GM23248 (cell line): Measurements from ENCODE around the gene MAP1B. TPM values are rescaled to one million over a fixed set of nuclear protein-coding genes. Genes with fewer than 3 reads are reported as not detected.
A peak's percentile ranks its signal among the peaks of the same experiment; 100 is the strongest.

ENCODE experiments used
- DNase-seq: peaks from one replicate; pipeline ENCODE4 v3.0.0-alpha.2; 2015
- H2AFZ ChIP-seq: fragments of 200-600 bp; sonication (generic); 2 replicates; pipeline ENCODE4 v1.6.1; 2016; ENCODE audit warnings: antibody characterized with exemption
- H3F3A ChIP-seq: fragments of 200-600 bp; sonication (generic); 2 replicates; pipeline ENCODE4 v1.6.1; 2016; ENCODE audit warnings: mild to moderate bottlenecking, antibody characterized with exemption, mixed run types; ENCODE audit not compliant: insufficient read depth
- H3K27ac ChIP-seq: fragments of 200-600 bp; sonication (generic); 2 replicates; pipeline ENCODE4 v1.5.1; 2016; ENCODE audit warnings: mild to moderate bottlenecking
- H3K27me3 ChIP-seq: fragments of 200-600 bp; sonication (generic); replicated peaks from 2 replicates; pipeline ENCODE4 v1.6.1; 2016; ENCODE audit warnings: mild to moderate bottlenecking; ENCODE audit not compliant: insufficient read depth
- H3K36me3 ChIP-seq: fragments of 200-600 bp; sonication (generic); 2 replicates; pipeline ENCODE4 v1.6.1; 2016; ENCODE audit warnings: low read depth, mild to moderate bottlenecking
- H3K4me1 ChIP-seq: fragments of 200-600 bp; sonication (generic); 2 replicates; pipeline ENCODE4 v1.6.1; 2016; ENCODE audit warnings: mild to moderate bottlenecking; ENCODE audit not compliant: insufficient read depth
- H3K4me2 ChIP-seq: fragments of 200-600 bp; sonication (generic); one replicate; pipeline ENCODE4 v1.6.1; 2016; ENCODE audit warnings: mild to moderate bottlenecking; ENCODE audit not compliant: unreplicated experiment
- H3K4me3 ChIP-seq: fragments of 200-600 bp; sonication (generic); 2 replicates; pipeline ENCODE4 v1.5.1; 2016; ENCODE audit warnings: mild to moderate bottlenecking
- H3K79me2 ChIP-seq: fragments of 200-600 bp; sonication (generic); 2 replicates; pipeline ENCODE4 v1.6.1; 2016; ENCODE audit warnings: mild to moderate bottlenecking; ENCODE audit not compliant: insufficient read depth
- H3K9ac ChIP-seq: fragments of 200-600 bp; sonication (generic); 2 replicates; pipeline ENCODE4 v1.6.1; 2016; ENCODE audit warnings: mild to moderate bottlenecking
- H3K9me2 ChIP-seq: fragments of 200-600 bp; sonication (generic); 2 replicates; pipeline ENCODE4 v1.6.1; 2016; ENCODE audit warnings: mixed run types, mild to moderate bottlenecking, moderate library complexity; ENCODE audit not compliant: insufficient read depth
- H3K9me3 ChIP-seq: fragments of 200-600 bp; sonication (generic); one replicate; pipeline ENCODE4 v1.6.1; 2017; ENCODE audit warnings: low read depth
- H4K20me1 ChIP-seq: fragments of 200-600 bp; sonication (generic); 2 replicates; pipeline ENCODE4 v1.6.0; 2016; ENCODE audit not compliant: insufficient read depth
- EZH2 ChIP-seq: fragments of 200-600 bp; sonication (generic); IDR thresholded peaks from 2 replicates; pipeline ENCODE4 v1.6.1; 2018; ENCODE audit warnings: antibody characterized with exemption, mild to moderate bottlenecking; ENCODE audit not compliant: insufficient read depth, poor library complexity, severe bottlenecking
- EZH2phosphoT487 ChIP-seq: fragments of 200-600 bp; sonication (generic); IDR thresholded peaks from 2 replicates; pipeline ENCODE4 v1.6.1; 2018; ENCODE audit warnings: antibody characterized with exemption, moderate library complexity, mild to moderate bottlenecking, low read depth; ENCODE audit not compliant: insufficient read depth
- WGBS, 2 experiments: methylation state at CpG; one replicate each; pipeline ENCODE4 v1.1.6; 2015 to 2017; ENCODE audit warnings: low lambda C conversion rate in 2 of 2, low coverage in 1 of 2; ENCODE audit errors: missing lambda C conversion rate in 2 of 2; 5-methylcytosine and 5-hydroxymethylcytosine counted together
- in situ Hi-C: fragments of 300-500 bp; cut with MboI; formaldehyde crosslinking; loops from 2 replicates; pipeline ENCODE4 v1.15.0; 2020
- polyA plus RNA-seq: library from polyadenylated mRNA; unstranded; fragments of >200 nt; fragmentation: Nextera tagmentation; extraction: Ambion mirVana; gene quantifications from 2 replicates; pipeline ENCODE4 v1.2.1, GENCODE V29; 2016
- total RNA-seq: library from RNA; depleted of rRNA; stranded (reverse); fragments of >200 nt; shearing (Covaris generic); gene quantifications from 2 replicates; pipeline ENCODE4 v1.2.3, GENCODE V29; 2014

MAP1B gene
- total and polyA plus RNA-seq, 2 experiments from 2014 or later: 149 to 267 TPM

- Histone ChIP-seq H3K4me1 (peaks cover 33% of the 10 kb centered on the region), H3K4me2 (peak overlapping the region; percentile 60), H2AFZ (no peak overlapping the region), H3K79me2 (peaks cover 3% of the 10 kb centered on the region; the same call in 1 of the 2 replicates), H3F3A (peaks cover 23% of the 10 kb centered on the region), H3K36me3 (0 out of 2 replicates have a peak, but pooled peaks cover 5% of the 10 kb centered on the region), H3K27me3 (no peaks in the 10 kb centered on the region), H3K4me3 (no peak overlapping the region), H4K20me1 (no peaks in the 10 kb centered on the region), H3K9ac (peak overlapping the region; percentile 37), H3K9me3 (no peaks in the 10 kb centered on the region), H3K9me2 (no peaks in the 10 kb centered on the region), H3K27ac (peak overlapping the region; percentile 77)
- WGBS, 2 experiments: 91 to 98% methylated on average over 1 of the region's 1 CpG
- TF ChIP-seq EZH2phosphoT487: no peak
- TF ChIP-seq EZH2: no peak
- DNase-seq: no peak
- in situ Hi-C loops: no loop called here
Measured at GRCh38 chr5:72234868-72235267, 127.6 kb downstream of the MAP1B start.

- Histone ChIP-seq H4K20me1 (no peaks in the 10 kb centered on the region), H3F3A (peaks cover 23% of the 10 kb centered on the region), H3K9ac (no peak overlapping the region), H3K9me2 (no peaks in the 10 kb centered on the region), H3K27ac (peak overlapping the region; percentile 17), H3K79me2 (peaks cover 9% of the 10 kb centered on the region; the same call in 1 of the 2 replicates), H3K4me1 (peaks cover 33% of the 10 kb centered on the region), H3K27me3 (no peaks in the 10 kb centered on the region), H3K36me3 (0 out of 2 replicates have a peak, but pooled peaks cover 5% of the 10 kb centered on the region), H3K4me2 (peak overlapping the region; percentile 60), H3K4me3 (no peak overlapping the region), H2AFZ (no peak overlapping the region), H3K9me3 (no peaks in the 10 kb centered on the region)
- peak; percentile 27 for DNase-seq
- in situ Hi-C loops: no loop called here
- 78 to 80% methylated on average over 1 of the region's 1 CpG for WGBS, 2 experiments
- TF ChIP-seq EZH2 (no peak), EZH2phosphoT487 (no peak)
Measured at GRCh38 chr5:72235725-72236124, 128.4 kb downstream of the MAP1B start.

- H3K36me3 ChIP-seq: no peaks in the 10 kb centered on the region
- no peak overlapping the region for H3K4me3 ChIP-seq
- no peak overlapping the region for H2AFZ ChIP-seq
- H3K9me2 ChIP-seq: no peaks in the 10 kb centered on the region
- peak; percentile 37 for DNase-seq
- 98 to 99% methylated on average over 2 of the region's 2 CpGs for WGBS, 2 experiments
- no peak overlapping the region for H3K27ac ChIP-seq
- no peaks in the 10 kb centered on the region for H3K27me3 ChIP-seq
- H3K9me3 ChIP-seq: no peaks in the 10 kb centered on the region
- TF ChIP-seq EZH2 (no peak), EZH2phosphoT487 (no peak)
- H3K4me1 ChIP-seq: peaks cover 33% of the 10 kb centered on the region
- peaks cover 20% of the 10 kb centered on the region; the same call in 1 of the 2 replicates for H3K79me2 ChIP-seq
- H3F3A ChIP-seq: peaks cover 23% of the 10 kb centered on the region
- H4K20me1 ChIP-seq: no peaks in the 10 kb centered on the region
- in situ Hi-C loops: no loop called here
- H3K9ac ChIP-seq: no peak overlapping the region
- H3K4me2 ChIP-seq: no peak overlapping the region
Measured at GRCh38 chr5:72237415-72237814, 130.1 kb downstream of the MAP1B start.

- peaks cover 23% of the 10 kb centered on the region for H3F3A ChIP-seq
- no peak for DNase-seq
- 94 to 98% methylated on average over 3 of the region's 3 CpGs for WGBS, 2 experiments
- TF ChIP-seq EZH2phosphoT487: no peak
- no peak for TF ChIP-seq EZH2
- no peaks in the 10 kb centered on the region for H3K27me3 ChIP-seq
- no peak overlapping the region for H3K4me2 ChIP-seq
- no peaks in the 10 kb centered on the region for H3K9me2 ChIP-seq
- H4K20me1 ChIP-seq: no peaks in the 10 kb centered on the region
- H3K4me1 ChIP-seq: peaks cover 29% of the 10 kb centered on the region
- H3K79me2 ChIP-seq: peaks cover 23% of the 10 kb centered on the region
- no peak overlapping the region for H2AFZ ChIP-seq
- H3K9me3 ChIP-seq: no peaks in the 10 kb centered on the region
- no peaks in the 10 kb centered on the region for H3K36me3 ChIP-seq
- in situ Hi-C loops: no loop called here
- H3K4me3 ChIP-seq: no peak overlapping the region
- H3K9ac ChIP-seq: no peak overlapping the region
- H3K27ac ChIP-seq: no peak overlapping the region
Measured at GRCh38 chr5:72237879-72238278, 130.6 kb downstream of the MAP1B start.
